OCI-LY7 (cell line): ENCODE results near the gene CTNND2. TPM values are rescaled to one million over a fixed set of nuclear protein-coding genes. Genes with fewer than 3 reads are reported as not detected.
A peak's percentile ranks its signal among the peaks of the same experiment; 100 is the strongest.

ENCODE experiments used
- BruUV-seq: library from RNA; stranded (reverse); fragments of 400-500 nt; replicated peaks from 2 replicates; lab custom pipeline; 2021; lab: Mats Ljungman, UMichigan
- CTCF ChIA-PET: fragments of 300-600 bp; sonication (Branson Sonifier 250); formaldehyde crosslinking; loops from one replicate; lab custom pipeline; 2022; ENCODE audit warnings: antibody characterized with exemption; ENCODE audit not compliant: unreplicated experiment; lab: Charles Lee
- POLR2A ChIA-PET: fragments of 300-600 bp; sonication (Branson Sonifier 250); formaldehyde crosslinking; loops from one replicate; lab custom pipeline; 2022; ENCODE audit warnings: antibody characterized with exemption; lab: Charles Lee
- DNase-seq: peaks from one replicate; pipeline ENCODE4 v3.0.0-alpha.2; 2015; ENCODE audit warnings: low spot score
- H2AFZ ChIP-seq: fragments of 200-600 bp; sonication (generic), shearing (Covaris generic); 2 replicates; pipeline ENCODE4 v1.6.1; 2014; ENCODE audit warnings: mild to moderate bottlenecking, antibody characterized with exemption, low read length, moderate library complexity
- H3K27ac ChIP-seq: fragments of 200-600 bp; sonication (generic); 2 replicates; pipeline ENCODE4 v1.5.1; 2014; ENCODE audit warnings: mixed run types, low read depth, mild to moderate bottlenecking, moderate library complexity, low read length, inconsistent platforms; ENCODE audit not compliant: poor library complexity, severe bottlenecking
- H3K36me3 ChIP-seq: fragments of 200-600 bp; sonication (generic); 2 replicates; pipeline ENCODE4 v1.6.1; 2014; ENCODE audit warnings: mild to moderate bottlenecking, antibody characterized with exemption, low read length, moderate library complexity, mixed read lengths; ENCODE audit not compliant: insufficient read depth
- H3K4me1 ChIP-seq: fragments of 200-600 bp; sonication (generic); 2 replicates; pipeline ENCODE4 v1.5.1; 2014; ENCODE audit warnings: mild to moderate bottlenecking, low read length; ENCODE audit not compliant: insufficient read depth, poor library complexity, severe bottlenecking
- H3K4me2 ChIP-seq: fragments of 200-600 bp; sonication (generic); 2 replicates; pipeline ENCODE4 v1.6.1; 2014; ENCODE audit warnings: mild to moderate bottlenecking, low read length
- H3K4me3 ChIP-seq: fragments of 200-600 bp; sonication (generic); 2 replicates; pipeline ENCODE4 v1.5.1; 2014; ENCODE audit warnings: mild to moderate bottlenecking, low read depth, low read length; ENCODE audit not compliant: poor library complexity, severe bottlenecking
- H3K79me2 ChIP-seq: fragments of 200-600 bp; sonication (generic); 2 replicates; pipeline ENCODE4 v1.6.1; 2016; ENCODE audit warnings: low read depth, mild to moderate bottlenecking, low read length, moderate library complexity, mixed read lengths; ENCODE audit not compliant: insufficient read depth
- H3K9me2 ChIP-seq: fragments of 200-600 bp; sonication (generic); 2 replicates; pipeline ENCODE4 v1.6.1; 2016; ENCODE audit warnings: mild to moderate bottlenecking, low read length, mixed read lengths; ENCODE audit not compliant: insufficient read depth
- H3K9me3 ChIP-seq: fragments of 200-600 bp; sonication (generic); 2 replicates; pipeline ENCODE4 v1.6.1; 2014; ENCODE audit warnings: mild to moderate bottlenecking, mixed run types, low read length, mixed read lengths
- H4K20me1 ChIP-seq: fragments of 200-600 bp; sonication (generic); 2 replicates; pipeline ENCODE4 v1.6.1; 2014; ENCODE audit warnings: mild to moderate bottlenecking, antibody characterized with exemption, low read length, moderate library complexity, mixed read lengths; ENCODE audit not compliant: insufficient read depth
- EZH2phosphoT487 ChIP-seq: fragments of 200-600 bp; sonication (generic); IDR thresholded peaks from 2 replicates; pipeline ENCODE4 v1.6.1; 2018; ENCODE audit warnings: low read depth, borderline replicate concordance, mild to moderate bottlenecking, mixed run types, antibody characterized with exemption, low read length, moderate library complexity, mixed read lengths
- intact Hi-C: fragments of 100-400 bp; cut with micrococcal nuclease; formaldehyde crosslinking; loops from one replicate; pipeline ENCODE4 v1.10.0; 2022; ENCODE audit not compliant: unreplicated experiment
- total RNA-seq, 2 experiments: library from RNA; depleted of rRNA in 1 of 2; stranded (reverse); fragments of >200 nt in 1 of 2; shearing (Covaris generic) in 1 of 2; gene quantifications; 2 replicates each; pipeline ENCODE4 v1.2.3, GENCODE V29; 2014 to 2022
- TF ChIP-seq, protein P1 (sequence below): fragments of 200-600 bp; sonication (generic); conservative IDR thresholded peaks from 2 replicates; pipeline ENCODE4 v1.5.1; 2014; ENCODE audit warnings: mild to moderate bottlenecking, antibody characterized with exemption, low read length, moderate library complexity, mixed read lengths

CTNND2 gene
- total RNA-seq, 2 experiments from 2014 or later = not detected

DNA sequence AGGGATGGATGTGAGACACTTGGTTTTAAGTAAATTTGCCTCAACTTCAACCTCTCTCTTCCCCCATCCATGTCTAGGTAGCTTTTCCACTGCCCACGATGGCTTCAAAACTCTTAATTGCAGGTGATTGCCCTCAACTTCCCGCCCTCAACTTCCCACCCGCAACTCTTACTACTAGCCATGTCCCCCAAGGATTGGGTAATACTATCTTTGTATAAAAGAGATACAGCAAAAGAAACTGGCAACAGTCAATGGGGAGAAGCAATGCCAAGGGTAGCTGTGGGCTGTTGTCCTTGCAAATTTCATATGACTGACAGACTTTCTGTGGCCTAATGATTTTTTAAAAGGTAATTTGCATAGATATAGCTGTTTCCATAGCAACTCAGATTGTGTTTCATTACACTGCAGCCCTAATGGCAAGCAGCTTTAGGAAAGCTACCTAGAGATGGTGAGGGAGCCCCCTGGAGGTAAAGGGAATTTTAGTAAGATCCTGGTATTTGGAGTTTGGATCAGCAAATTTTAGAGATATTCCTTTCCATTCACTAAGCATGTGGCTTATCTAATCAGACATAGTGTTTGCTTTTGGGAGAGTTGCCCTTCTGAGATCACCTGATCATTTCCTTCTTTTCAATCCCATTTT, 721.7 kb downstream of the CTNND2 start:
- TF ChIP-seq, protein P1, sequence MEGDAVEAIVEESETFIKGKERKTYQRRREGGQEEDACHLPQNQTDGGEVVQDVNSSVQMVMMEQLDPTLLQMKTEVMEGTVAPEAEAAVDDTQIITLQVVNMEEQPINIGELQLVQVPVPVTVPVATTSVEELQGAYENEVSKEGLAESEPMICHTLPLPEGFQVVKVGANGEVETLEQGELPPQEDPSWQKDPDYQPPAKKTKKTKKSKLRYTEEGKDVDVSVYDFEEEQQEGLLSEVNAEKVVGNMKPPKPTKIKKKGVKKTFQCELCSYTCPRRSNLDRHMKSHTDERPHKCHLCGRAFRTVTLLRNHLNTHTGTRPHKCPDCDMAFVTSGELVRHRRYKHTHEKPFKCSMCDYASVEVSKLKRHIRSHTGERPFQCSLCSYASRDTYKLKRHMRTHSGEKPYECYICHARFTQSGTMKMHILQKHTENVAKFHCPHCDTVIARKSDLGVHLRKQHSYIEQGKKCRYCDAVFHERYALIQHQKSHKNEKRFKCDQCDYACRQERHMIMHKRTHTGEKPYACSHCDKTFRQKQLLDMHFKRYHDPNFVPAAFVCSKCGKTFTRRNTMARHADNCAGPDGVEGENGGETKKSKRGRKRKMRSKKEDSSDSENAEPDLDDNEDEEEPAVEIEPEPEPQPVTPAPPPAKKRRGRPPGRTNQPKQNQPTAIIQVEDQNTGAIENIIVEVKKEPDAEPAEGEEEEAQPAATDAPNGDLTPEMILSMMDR = peak; percentile 72
- TF ChIP-seq EZH2phosphoT487 = no peak
- POLR2A ChIA-PET = interaction anchor here (0.6 kb wide), 1 partner anchor 621 kb away, joined by 4 read pairs; no protein-coding TSS in a partner anchor
- Histone ChIP-seq H3K4me2 (no peak overlapping the region), H4K20me1 (no peaks in the 10 kb centered on the region), H3K36me3 (no peaks in the 10 kb centered on the region), H3K4me3 (no peak overlapping the region), H3K79me2 (no peaks in the 10 kb centered on the region), H3K9me3 (no peaks in the 10 kb centered on the region), H3K9me2 (no peaks in the 10 kb centered on the region), H3K27ac (no peak overlapping the region), H3K4me1 (no peaks in the 10 kb centered on the region), H2AFZ (no peak overlapping the region)
- no TSS peak for BruUV-seq
- CTCF ChIA-PET = no interaction called here
- intact Hi-C loops = loop anchor here (10.0 kb wide), 1 partner anchor 488 kb away; no protein-coding TSS in a partner anchor
- DNase-seq = peak; percentile 18

DNA sequence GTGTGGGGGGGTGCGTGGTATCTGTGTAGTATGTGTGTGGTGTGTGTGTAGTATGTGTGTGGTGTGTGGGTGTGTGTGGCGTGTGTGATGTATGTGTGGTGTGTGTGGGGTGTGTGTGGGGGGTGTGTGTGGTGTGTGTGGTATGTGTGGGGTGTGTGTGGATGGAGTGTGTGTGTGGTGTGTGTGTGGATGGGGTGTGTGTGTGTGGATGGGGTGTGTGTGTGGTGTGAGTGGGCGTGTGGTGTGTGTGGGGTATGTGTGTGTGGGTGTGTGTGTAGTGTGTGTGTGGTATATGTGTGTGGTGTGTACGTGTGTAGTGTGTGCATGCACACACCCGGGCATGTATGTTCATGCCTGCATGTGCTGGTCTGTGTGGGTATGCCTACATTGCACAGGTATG, 722.3 kb downstream of the CTNND2 start:
- H3K79me2 ChIP-seq = no peaks in the 10 kb centered on the region
- intact Hi-C loops = loop anchor here (10.0 kb wide), 1 partner anchor 487 kb away; no protein-coding TSS in a partner anchor
- H3K4me1 ChIP-seq = no peaks in the 10 kb centered on the region
- no peaks in the 10 kb centered on the region for H3K9me3 ChIP-seq
- H2AFZ ChIP-seq = no peak overlapping the region
- no peak overlapping the region for H3K27ac ChIP-seq
- H4K20me1 ChIP-seq = no peaks in the 10 kb centered on the region
- no peak overlapping the region for H3K4me2 ChIP-seq
- ChIA-PET POLR2A (no interaction called here), CTCF (no interaction called here)
- no TSS peak for BruUV-seq
- H3K36me3 ChIP-seq = no peaks in the 10 kb centered on the region
- no peak for DNase-seq
- H3K9me2 ChIP-seq = no peaks in the 10 kb centered on the region
- H3K4me3 ChIP-seq = no peak overlapping the region
- TF ChIP-seq, protein P1 = no peak
- no peak for TF ChIP-seq EZH2phosphoT487

DNA sequence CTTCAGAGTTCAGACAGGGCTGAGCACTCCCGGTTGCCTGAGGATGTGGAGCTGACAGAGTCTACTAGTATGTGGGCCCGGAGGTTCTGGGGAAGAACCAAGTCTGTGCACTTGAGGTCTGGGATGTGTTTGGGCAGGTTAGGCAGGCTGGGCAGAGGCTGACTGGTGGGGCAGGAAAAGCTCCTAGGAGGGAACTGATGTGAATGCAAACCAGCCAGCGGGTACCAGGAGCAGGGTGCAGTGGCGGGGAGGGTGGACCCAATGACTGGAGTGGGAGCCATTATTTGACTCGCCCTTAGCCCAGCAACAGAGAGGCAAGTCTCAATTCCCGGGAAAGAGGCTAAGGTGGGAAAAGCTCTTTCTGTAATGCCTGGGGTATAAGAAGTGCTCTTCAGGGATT, 723.4 kb downstream of the CTNND2 start:
- H3K4me1 ChIP-seq = no peaks in the 10 kb centered on the region
- H3K79me2 ChIP-seq = no peaks in the 10 kb centered on the region
- no peak overlapping the region for H3K27ac ChIP-seq
- BruUV-seq = no TSS peak
- no peaks in the 10 kb centered on the region for H3K9me2 ChIP-seq
- no peaks in the 10 kb centered on the region for H3K9me3 ChIP-seq
- H2AFZ ChIP-seq = no peak overlapping the region
- no peak overlapping the region for H3K4me2 ChIP-seq
- intact Hi-C loops = loop anchor here (10.0 kb wide), 1 partner anchor 486 kb away; no protein-coding TSS in a partner anchor
- ChIA-PET POLR2A (no interaction called here), CTCF (no interaction called here)
- H3K4me3 ChIP-seq = no peak overlapping the region
- TF ChIP-seq EZH2phosphoT487 = no peak
- TF ChIP-seq, protein P1 = no peak
- no peaks in the 10 kb centered on the region for H3K36me3 ChIP-seq
- no peak for DNase-seq
- H4K20me1 ChIP-seq = no peaks in the 10 kb centered on the region
